Mesodermal cell (in vitro differentiated cells): ENCODE measurements around the gene IGF1R.

Source experiments
- H3K27ac ChIP-seq: 2 replicates; pipeline ENCODE4 v1.7.0; 2013; ENCODE audit warnings: mild to moderate bottlenecking, low read depth, low read length, moderate library complexity; ENCODE audit not compliant: severe bottlenecking
- H3K36me3 ChIP-seq: 2 replicates; pipeline ENCODE4 v1.7.1; 2013; ENCODE audit warnings: mild to moderate bottlenecking, low read length, moderate library complexity; ENCODE audit not compliant: control insufficient read depth, insufficient read depth
- H3K4me1 ChIP-seq: one replicate; pipeline ENCODE4 v1.7.1; 2013; ENCODE audit warnings: mild to moderate bottlenecking, low read length; ENCODE audit not compliant: insufficient read depth, control insufficient read depth, poor library complexity, severe bottlenecking
- H3K4me3 ChIP-seq: 2 replicates; pipeline ENCODE4 v1.7.0; 2013; ENCODE audit warnings: low read length, control low read depth, mild to moderate bottlenecking; ENCODE audit not compliant: insufficient read depth, poor library complexity, severe bottlenecking; ENCODE audit errors: extremely low read depth
- H3K9me3 ChIP-seq: 2 replicates; pipeline ENCODE4 v1.7.1; 2013; ENCODE audit warnings: mild to moderate bottlenecking, low read length, moderate library complexity; ENCODE audit not compliant: control insufficient read depth
- WGBS, 2 experiments: methylation state at CpG; one replicate each; pipeline ENCODE4 v1.1.5; 2013; ENCODE audit warnings: missing lambda C conversion rate in 2 of 2; ENCODE audit not compliant: insufficient coverage in 2 of 2; 5-methylcytosine and 5-hydroxymethylcytosine counted together

Gene IGF1R

DNA sequence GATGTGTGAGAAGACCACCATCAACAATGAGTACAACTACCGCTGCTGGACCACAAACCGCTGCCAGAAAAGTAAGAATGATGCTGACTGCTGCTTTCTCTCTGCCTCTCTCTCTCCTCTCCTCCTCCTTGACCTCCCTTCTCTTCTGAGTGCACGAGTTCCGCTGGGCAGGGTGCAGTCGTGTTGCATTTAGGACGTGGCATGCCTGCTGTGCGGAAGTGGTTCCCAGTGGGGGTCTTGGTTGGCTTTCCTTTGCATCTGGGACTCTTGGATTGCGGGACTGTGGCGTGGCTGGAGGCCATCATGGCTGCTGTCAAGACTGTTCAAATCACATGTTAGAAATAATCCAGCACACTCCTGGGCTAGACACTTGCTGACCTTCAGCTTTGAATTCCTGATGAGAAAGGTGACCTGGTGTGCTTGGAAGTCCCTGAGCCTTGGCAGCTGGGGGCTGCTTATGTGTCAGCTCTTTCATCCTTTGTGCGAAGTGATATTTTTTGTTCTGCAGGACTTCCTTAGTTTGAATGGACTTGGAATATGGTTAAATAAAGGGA is 59.8 kb downstream of the IGF1R start:
- Histone ChIP-seq H3K4me3 (no peak overlapping the region), H3K9me3 (peaks cover 17% of the 10 kb centered on the region), H3K36me3 (peaks cover 60% of the 10 kb centered on the region), H3K4me1 (peaks cover 14% of the 10 kb centered on the region), H3K27ac (no peak overlapping the region)
- 89 to 96% methylated on average over 7 to 10 of the region's 10 CpGs for WGBS, 2 experiments

DNA sequence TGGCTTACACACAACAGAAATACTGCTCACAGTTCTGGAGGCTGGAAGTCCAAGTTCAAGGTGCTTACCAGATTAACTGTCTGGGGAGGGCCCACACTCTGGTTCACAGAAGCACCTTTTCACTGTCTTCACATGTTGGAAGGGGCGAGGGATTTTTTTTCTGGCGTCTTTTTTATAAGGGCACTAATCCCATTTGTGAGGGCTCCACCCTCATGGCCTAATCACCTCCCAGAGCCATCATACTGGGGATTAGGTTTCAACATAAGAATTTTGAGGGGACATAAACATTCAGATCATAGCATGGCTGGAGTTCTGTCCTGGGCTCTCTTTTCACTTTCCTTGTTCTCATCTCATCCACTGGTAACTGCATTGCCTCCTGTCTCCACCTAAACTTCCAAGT is 63.5 kb downstream of the IGF1R start:
- no CpG with 5 or more reads among the region's 2 CpGs for WGBS, 2 experiments
- peaks cover 68% of the 10 kb centered on the region for H3K36me3 ChIP-seq
- H3K4me3 ChIP-seq = no peak overlapping the region
- H3K9me3 ChIP-seq = peaks cover 17% of the 10 kb centered on the region
- no peak overlapping the region for H3K27ac ChIP-seq
- H3K4me1 ChIP-seq = peaks cover 29% of the 10 kb centered on the region

DNA sequence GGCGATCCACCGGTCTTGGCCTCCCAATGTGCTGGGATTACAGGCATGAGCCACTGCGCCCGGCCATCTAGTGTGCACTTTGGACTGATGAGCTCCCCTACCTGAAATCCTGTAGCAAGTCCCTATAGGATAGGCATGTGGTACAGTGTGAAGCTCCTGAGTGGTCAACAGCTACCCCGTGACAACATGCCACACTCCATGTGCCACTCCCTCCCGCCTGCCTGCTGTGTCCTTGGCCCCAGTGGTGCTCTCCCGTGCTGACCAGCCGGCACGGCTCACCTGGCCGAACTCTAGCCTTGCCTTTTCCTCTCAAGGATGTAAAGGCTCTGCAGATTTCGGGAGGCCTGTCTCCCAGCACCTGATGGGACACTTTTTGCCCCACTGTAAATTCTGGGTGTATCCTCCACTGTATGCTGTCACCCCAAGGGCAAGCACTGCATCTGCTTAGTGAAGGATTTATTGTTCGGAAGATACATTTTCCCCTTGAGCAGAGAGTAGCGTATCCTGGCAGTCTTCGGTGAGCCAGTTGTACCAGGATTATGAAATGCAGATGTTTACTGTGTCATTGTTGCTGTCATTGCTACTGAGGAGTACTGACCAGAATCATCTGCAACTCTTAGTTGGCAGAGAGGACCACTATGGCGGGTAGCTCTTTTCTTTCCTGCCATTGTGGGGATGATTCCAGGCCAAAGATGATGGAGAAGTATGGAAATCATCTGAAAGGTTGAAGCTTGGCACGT is 64.7 kb downstream of the IGF1R start:
- Histone ChIP-seq H3K27ac (no peak overlapping the region), H3K4me1 (peaks cover 41% of the 10 kb centered on the region)

DNA sequence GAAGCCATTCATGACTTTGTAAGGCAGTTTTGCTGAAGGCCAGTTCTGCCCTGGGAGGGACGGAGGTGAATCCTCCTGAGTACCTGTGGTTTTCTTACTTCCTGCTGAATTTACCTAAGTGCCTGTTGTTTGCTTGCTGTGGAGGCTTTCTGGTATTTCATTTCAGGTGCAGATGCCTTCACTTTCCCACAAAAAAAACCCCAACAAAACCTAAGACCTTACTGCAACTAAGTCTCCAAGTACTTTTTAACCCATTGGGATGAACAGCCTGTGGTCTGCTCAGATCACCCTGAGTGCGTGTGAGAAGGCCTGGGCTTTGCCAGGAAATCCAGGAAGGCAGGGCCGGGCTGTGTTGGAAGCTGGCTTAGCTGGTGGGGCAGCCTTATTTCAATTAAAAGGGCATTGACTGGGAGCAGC is 65.3 kb downstream of the IGF1R start:
- peak overlapping the region; percentile 23 for H3K27ac ChIP-seq
- WGBS, 2 experiments = 58 to 87% methylated on average over 2 of the region's 3 CpGs
- H3K4me1 ChIP-seq = peaks cover 47% of the 10 kb centered on the region

More for the DNA sequence above, 64.7 kb downstream of the IGF1R start:
- Histone ChIP-seq H3K9me3 (peaks cover 17% of the 10 kb centered on the region), H3K4me3 (no peak overlapping the region), H3K36me3 (peaks cover 57% of the 10 kb centered on the region)
- 88 to 94% methylated on average over 14 to 16 of the region's 16 CpGs for WGBS, 2 experiments

DNA sequence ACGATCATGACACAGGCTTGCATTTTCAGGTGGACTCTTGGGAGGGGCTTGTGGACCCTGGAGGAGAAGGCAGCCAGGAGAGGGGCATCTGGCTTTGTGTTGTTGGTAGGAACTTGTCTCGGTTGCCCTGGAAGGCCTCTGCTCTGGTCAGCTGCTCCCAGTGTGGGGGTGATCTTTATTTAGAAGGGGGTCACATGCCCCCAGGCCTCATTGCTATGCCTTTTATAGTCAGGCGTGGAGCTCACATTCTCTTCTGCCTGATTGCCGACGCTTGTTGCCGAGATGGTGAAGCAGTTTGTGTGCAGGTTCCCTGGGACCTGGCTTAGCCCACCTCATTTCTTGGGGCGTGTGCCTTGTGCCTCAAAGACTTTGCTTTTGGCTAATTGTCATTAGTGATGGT is 66.6 kb downstream of the IGF1R start:
- WGBS, 2 experiments = 89 to 90% methylated on average over 6 to 7 of the region's 7 CpGs

More for the DNA sequence above, 65.3 kb downstream of the IGF1R start:
- Histone ChIP-seq H3K4me3 (no peak overlapping the region), H3K9me3 (peaks cover 17% of the 10 kb centered on the region), H3K36me3 (peaks cover 52% of the 10 kb centered on the region)

DNA sequence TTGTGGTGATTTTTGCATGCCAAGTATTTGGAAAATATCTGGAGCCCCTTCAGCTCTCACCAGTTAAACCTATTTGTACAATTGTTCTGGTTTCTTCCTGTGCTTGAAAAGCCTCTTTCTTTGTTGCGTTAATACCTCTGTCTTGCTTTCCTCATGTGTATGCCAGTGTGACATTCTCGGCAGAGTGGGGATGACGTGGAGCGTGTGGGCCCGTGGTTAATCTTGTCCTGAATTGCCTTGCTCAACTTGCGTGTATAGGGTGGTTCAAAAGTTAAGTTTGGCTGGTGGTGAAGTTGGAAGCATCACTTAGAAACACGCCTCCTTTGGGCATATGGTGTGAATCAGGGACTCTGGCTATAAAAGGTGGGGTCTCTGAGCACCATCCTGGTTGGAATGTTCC is 67.1 kb downstream of the IGF1R start:
- H3K4me3 ChIP-seq = no peak overlapping the region
- H3K27ac ChIP-seq = no peak overlapping the region
- 98 to 100% methylated on average over 7 of the region's 7 CpGs for WGBS, 2 experiments
- H3K4me1 ChIP-seq = peaks cover 61% of the 10 kb centered on the region
- H3K36me3 ChIP-seq = peaks cover 35% of the 10 kb centered on the region
- peaks cover 17% of the 10 kb centered on the region for H3K9me3 ChIP-seq

More for the DNA sequence above, 66.6 kb downstream of the IGF1R start:
- Histone ChIP-seq H3K9me3 (peaks cover 17% of the 10 kb centered on the region), H3K4me3 (no peak overlapping the region), H3K4me1 (peaks cover 60% of the 10 kb centered on the region), H3K36me3 (peaks cover 39% of the 10 kb centered on the region), H3K27ac (no peak overlapping the region)

DNA sequence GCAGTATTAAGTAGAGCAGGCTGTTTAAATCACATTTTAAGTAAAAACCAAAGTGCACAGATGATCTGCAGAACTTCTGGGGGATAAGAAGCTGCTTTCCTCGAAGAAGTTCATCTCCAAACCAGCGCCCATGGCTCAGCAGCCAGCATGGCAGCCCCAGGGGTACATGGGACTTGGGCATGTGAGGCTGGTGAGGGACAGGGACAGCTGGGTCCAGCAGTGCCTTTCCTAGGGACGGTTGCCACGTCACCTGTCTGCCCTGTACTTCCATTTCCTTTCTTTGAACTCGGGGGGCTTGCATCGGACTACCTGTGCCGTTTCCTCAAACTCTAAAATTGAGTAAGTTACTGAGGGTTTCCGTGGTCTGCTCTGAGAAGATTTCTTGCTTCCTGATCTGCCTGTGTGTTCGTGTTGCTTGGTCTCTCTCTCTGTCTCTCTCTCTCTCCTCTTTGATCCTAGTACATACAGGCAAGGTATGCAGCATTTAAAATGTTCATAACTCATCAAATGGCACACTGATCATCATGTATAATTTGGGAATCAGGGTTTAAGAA is 67.6 kb downstream of the IGF1R start:
- H3K4me3 ChIP-seq = no peak overlapping the region
- peaks cover 66% of the 10 kb centered on the region for H3K4me1 ChIP-seq
- H3K27ac ChIP-seq = peak overlapping the region; percentile 16
- peaks cover 12% of the 10 kb centered on the region for H3K9me3 ChIP-seq
- H3K36me3 ChIP-seq = peaks cover 35% of the 10 kb centered on the region
- WGBS, 2 experiments = 93 to 95% methylated on average over 7 to 9 of the region's 9 CpGs

DNA sequence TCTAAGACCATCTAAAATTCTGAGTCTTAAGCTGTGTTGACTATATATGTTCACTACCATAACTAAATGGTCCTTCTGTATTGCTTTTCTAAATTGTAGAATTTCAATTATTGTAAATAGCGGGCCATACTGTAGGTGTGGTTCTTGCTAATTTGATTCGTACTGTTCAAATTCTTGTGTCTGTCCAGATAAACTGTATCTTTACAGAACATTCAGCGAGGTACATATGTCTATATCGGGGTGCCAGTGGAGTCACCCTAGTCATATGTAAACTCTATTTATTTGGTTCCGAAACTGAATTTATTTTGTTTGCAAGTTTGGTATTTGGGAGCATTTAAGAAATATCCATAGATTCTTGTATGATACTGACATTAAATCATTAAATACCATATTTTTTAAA is 69.0 kb downstream of the IGF1R start:
- Histone ChIP-seq H3K4me3 (no peak overlapping the region), H3K4me1 (peaks cover 79% of the 10 kb centered on the region), H3K9me3 (no peaks in the 10 kb centered on the region), H3K27ac (no peak overlapping the region), H3K36me3 (peaks cover 27% of the 10 kb centered on the region)
- WGBS, 2 experiments = 87 to 89% methylated on average over 2 to 3 of the region's 5 CpGs

DNA sequence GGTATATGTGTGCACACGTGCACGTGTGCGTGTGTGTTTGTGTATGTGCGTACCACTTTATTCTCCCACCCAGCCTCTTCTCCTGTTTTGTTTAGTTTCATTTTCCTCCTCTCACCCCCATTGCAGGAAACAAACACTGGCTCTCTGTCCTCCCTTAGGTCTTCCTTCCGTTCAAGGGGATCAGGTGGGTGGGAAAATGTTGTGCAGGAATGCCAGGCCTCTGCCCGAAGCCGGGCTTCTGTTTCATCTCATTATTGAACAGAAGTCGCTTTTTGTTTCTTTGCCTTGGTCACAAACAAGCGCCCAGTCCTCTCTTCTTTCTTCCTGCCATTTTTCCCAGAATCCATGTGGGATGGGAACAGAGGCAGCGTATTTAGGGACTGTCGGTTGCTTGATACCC is 69.6 kb downstream of the IGF1R start:
- WGBS, 2 experiments = 90 to 92% methylated on average over 5 to 7 of the region's 11 CpGs
- Histone ChIP-seq H3K36me3 (peaks cover 23% of the 10 kb centered on the region), H3K27ac (peak overlapping the region; percentile 74), H3K4me3 (no peak overlapping the region), H3K9me3 (no peaks in the 10 kb centered on the region), H3K4me1 (peaks cover 84% of the 10 kb centered on the region)

DNA sequence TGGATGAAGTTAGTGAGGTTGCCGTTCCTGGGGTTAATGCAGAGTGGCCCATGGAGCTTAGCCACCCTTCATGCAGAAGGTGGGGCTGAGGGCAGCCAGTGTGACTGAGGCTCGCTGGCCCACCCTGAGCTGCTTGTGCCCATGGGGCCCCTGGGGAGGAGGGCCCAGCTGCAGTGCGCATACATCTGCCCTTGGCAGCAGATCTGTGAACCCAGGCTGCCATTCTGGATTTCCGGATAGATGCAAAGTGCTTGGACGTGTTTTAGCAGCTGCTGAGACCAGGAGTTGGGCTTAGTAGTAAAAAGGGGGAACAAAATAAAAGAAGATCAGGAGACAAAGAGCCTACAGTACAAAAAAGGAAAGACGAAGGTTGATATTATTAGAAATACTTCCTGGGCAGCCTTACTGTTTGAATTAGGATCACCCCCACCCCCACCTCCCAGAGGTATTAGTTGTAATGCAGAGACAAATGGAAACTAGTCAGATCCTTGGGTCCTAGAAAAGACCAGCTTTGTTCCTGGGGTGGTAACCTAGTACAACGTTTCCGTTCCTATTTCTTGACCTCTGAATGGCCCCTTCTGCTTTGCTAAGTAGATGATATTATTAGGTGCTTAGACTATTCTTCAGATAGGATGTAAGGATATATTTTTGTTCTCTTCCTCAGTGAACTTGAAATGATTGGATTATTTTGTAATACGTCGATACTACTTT is 70.2 kb downstream of the IGF1R start:
- Histone ChIP-seq H3K27ac (peak overlapping the region; percentile 74), H3K4me3 (no peak overlapping the region), H3K4me1 (peaks cover 82% of the 10 kb centered on the region), H3K9me3 (no peaks in the 10 kb centered on the region), H3K36me3 (peaks cover 17% of the 10 kb centered on the region)
- WGBS, 2 experiments = 81 to 89% methylated on average over 6 to 9 of the region's 10 CpGs
